Upper lobe of right lung (tissue), 1 donor: Measurements from ENCODE around the gene RNF220. TPM values are rescaled to one million over a fixed set of nuclear protein-coding genes. Genes with fewer than 3 reads are reported as not detected.

Source experiments
- ATAC-seq: fragments of 200-7000 bp; cut with Tn5 transposase; one replicate; pipeline ENCODE4 v1.9.1; 2020; ENCODE audit warnings: mild to moderate bottlenecking, moderate library complexity
- DNase-seq: peaks from one replicate; pipeline ENCODE4 v3.0.0-alpha.2; 2020
- H3K27ac ChIP-seq: fragments of 200-600 bp; one replicate; pipeline ENCODE4 v1.8.0; 2022
- H3K27me3 ChIP-seq: fragments of 200-600 bp; one replicate; pipeline ENCODE4 v1.8.0; 2022; ENCODE audit warnings: mild to moderate bottlenecking
- H3K36me3 ChIP-seq: fragments of 200-600 bp; one replicate; pipeline ENCODE4 v1.8.0; 2022
- H3K4me1 ChIP-seq: fragments of 200-600 bp; one replicate; pipeline ENCODE4 v1.8.0; 2022
- H3K4me3 ChIP-seq: fragments of 200-600 bp; one replicate; pipeline ENCODE4 v1.8.0; 2022; ENCODE audit warnings: mild to moderate bottlenecking
- H3K9me3 ChIP-seq: fragments of 200-600 bp; one replicate; pipeline ENCODE4 v1.8.0; 2022
- CTCF ChIP-seq: fragments of 200-600 bp; IDR thresholded peaks from one replicate; pipeline ENCODE4 v1.8.0; 2022; ENCODE audit warnings: antibody characterized with exemption
- intact Hi-C: fragments of 100-400 bp; cut with DNase I; formaldehyde crosslinking; loops from one replicate; pipeline ENCODE4 v1.11.0; 2022
- total RNA-seq: library from RNA; stranded (reverse); fragmentation: NEBNext Ultra II Directional; extraction: Animal tissue kit (Norgen Biotek cat#: 25700); gene quantifications from one replicate; pipeline ENCODE4 v1.2.1, GENCODE V29; 2021
- donor health status: DM: no; HTN: yes; CAD: no; lungs with severe emphysema.

RNF220 gene
- total RNA-seq, 1 donor from 2014 or later = 72.6 TPM

- H3K27me3 ChIP-seq = peaks cover 91% of the 10 kb centered on the region
- peaks cover 26% of the 10 kb centered on the region for H3K4me1 ChIP-seq
- no peak overlapping the region for H3K4me3 ChIP-seq
- ATAC-seq (no peak), DNase-seq (no peak)
- no peak overlapping the region for H3K27ac ChIP-seq
- no peaks in the 10 kb centered on the region for H3K36me3 ChIP-seq
- intact Hi-C loops = no loop called here
- H3K9me3 ChIP-seq = no peaks in the 10 kb centered on the region
- TF ChIP-seq CTCF = no peak
Measured at GRCh38 chr1:44408212-44408582, 3.1 kb downstream of the RNF220 start.

- Histone ChIP-seq H3K27me3 (peaks cover 91% of the 10 kb centered on the region), H3K27ac (no peak overlapping the region), H3K4me3 (no peak overlapping the region), H3K36me3 (no peaks in the 10 kb centered on the region), H3K4me1 (peaks cover 26% of the 10 kb centered on the region), H3K9me3 (no peaks in the 10 kb centered on the region)
- TF ChIP-seq CTCF = no peak
- ATAC-seq (no peak), DNase-seq (no peak)
- intact Hi-C loops = no loop called here
Measured at GRCh38 chr1:44408632-44409602, 3.9 kb downstream of the RNF220 start.

GRCh38 chr1:44409757-44410156, 4.7 kb downstream of the RNF220 start:
- intact Hi-C loops = no loop called here
- no peaks in the 10 kb centered on the region for H3K9me3 ChIP-seq
- DNase-seq (no peak), ATAC-seq (no peak)
- peaks cover 91% of the 10 kb centered on the region for H3K27me3 ChIP-seq
- no peak overlapping the region for H3K4me3 ChIP-seq
- no peaks in the 10 kb centered on the region for H3K36me3 ChIP-seq
- TF ChIP-seq CTCF = no peak
- H3K4me1 ChIP-seq = peaks cover 25% of the 10 kb centered on the region
- H3K27ac ChIP-seq = no peak overlapping the region

- Histone ChIP-seq H3K9me3 (no peaks in the 10 kb centered on the region), H3K27me3 (peaks cover 97% of the 10 kb centered on the region), H3K4me1 (peaks cover 4% of the 10 kb centered on the region), H3K27ac (no peak overlapping the region), H3K4me3 (no peak overlapping the region), H3K36me3 (no peaks in the 10 kb centered on the region)
- intact Hi-C loops = no loop called here
- ATAC-seq = no peak
- DNase-seq = no peak
- TF ChIP-seq CTCF = no peak
Measured at GRCh38 chr1:44411861-44412260, 6.8 kb downstream of the RNF220 start.

- Histone ChIP-seq H3K4me1 (peaks cover 9% of the 10 kb centered on the region), H3K36me3 (no peaks in the 10 kb centered on the region), H3K27me3 (peaks cover 97% of the 10 kb centered on the region), H3K4me3 (no peak overlapping the region), H3K27ac (no peak overlapping the region), H3K9me3 (no peaks in the 10 kb centered on the region)
- DNase-seq (no peak), ATAC-seq (no peak)
- TF ChIP-seq CTCF = no peak
- intact Hi-C loops = no loop called here
Measured at GRCh38 chr1:44412601-44413000, 7.5 kb downstream of the RNF220 start.
